ENCODE data around the gene ENOX2.

The ENOX2 gene

DNA sequence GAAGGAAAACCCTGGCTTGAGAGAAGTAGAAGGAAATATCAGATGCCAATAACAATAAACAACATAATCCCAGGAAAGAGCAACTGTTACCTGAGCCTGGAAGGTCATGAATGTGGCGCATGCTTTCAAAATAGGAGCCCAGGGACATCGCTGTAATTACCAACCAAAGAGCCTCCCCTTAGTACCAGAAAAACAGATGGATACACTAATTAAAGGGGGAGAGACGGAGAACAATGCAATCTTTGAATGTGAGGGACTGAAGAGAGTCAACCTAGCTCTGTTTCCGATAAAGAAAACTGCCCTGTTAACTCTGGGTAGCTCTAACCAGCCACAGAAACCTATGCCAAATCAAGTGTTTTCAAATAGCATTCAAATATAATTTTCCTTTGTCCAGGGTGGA lies 161.4 kb downstream of the ENOX2 start:
- peaks cover 6% of the 10 kb centered on the region for H3K9me3 ChIP-seq (ENCODE audit: control insufficient read depth, low read depth, low read length)
- no peak overlapping the region for H3K27ac ChIP-seq (ENCODE audit: low read length)
- H3K4me3 ChIP-seq (ENCODE audit: low read length): no peak overlapping the region
- H3K9ac ChIP-seq (ENCODE audit: low read length): no peak overlapping the region
- H3K36me3 ChIP-seq (ENCODE audit: control insufficient read depth, low read depth, low read length): no peaks in the 10 kb centered on the region
- peaks cover 15% of the 10 kb centered on the region for H3K27me3 ChIP-seq (ENCODE audit: control insufficient read depth, insufficient read depth, low read length)
- peaks cover 6% of the 10 kb centered on the region for H3K4me1 ChIP-seq (ENCODE audit: control insufficient read depth, low read depth, low read length)

DNA sequence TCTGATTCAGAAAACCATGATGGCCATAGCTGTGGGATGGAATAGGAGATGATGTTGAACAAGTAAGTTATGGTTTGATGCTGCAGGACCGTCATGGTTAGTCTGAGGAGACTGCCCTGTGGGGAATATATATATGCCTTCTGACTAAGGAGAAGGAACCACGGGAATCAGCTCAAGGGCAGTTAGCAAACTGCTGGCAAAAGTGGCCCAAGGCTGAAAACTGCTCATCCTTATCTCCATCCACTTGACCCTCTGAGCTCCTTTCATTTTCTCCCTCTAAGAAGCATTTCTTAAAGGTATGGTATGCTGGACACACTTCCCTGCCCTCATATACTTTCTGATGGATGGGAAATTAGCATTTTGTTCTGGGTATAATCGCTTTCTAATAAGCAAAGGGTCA lies 161.9 kb downstream of the ENOX2 start:
- peaks cover 6% of the 10 kb centered on the region for H3K4me1 ChIP-seq (ENCODE audit: control insufficient read depth, low read depth, low read length)
- no peaks in the 10 kb centered on the region for H3K36me3 ChIP-seq (ENCODE audit: control insufficient read depth, low read depth, low read length)
- no peak overlapping the region for H3K9ac ChIP-seq (ENCODE audit: low read length)
- peaks cover 6% of the 10 kb centered on the region for H3K9me3 ChIP-seq (ENCODE audit: control insufficient read depth, low read depth, low read length)
- no peak overlapping the region for H3K27ac ChIP-seq (ENCODE audit: low read length)
- H3K27me3 ChIP-seq (ENCODE audit: control insufficient read depth, insufficient read depth, low read length): peaks cover 15% of the 10 kb centered on the region
- no peak overlapping the region for H3K4me3 ChIP-seq (ENCODE audit: low read length)

- H3K36me3 ChIP-seq (ENCODE audit: control insufficient read depth, low read depth, low read length): no peaks in the 10 kb centered on the region
- peaks cover 15% of the 10 kb centered on the region for H3K4me1 ChIP-seq (ENCODE audit: control insufficient read depth, low read depth, low read length)
- no peak overlapping the region for H3K27ac ChIP-seq (ENCODE audit: low read length)
- H3K9me3 ChIP-seq (ENCODE audit: control insufficient read depth, low read depth, low read length): peaks cover 8% of the 10 kb centered on the region
- peaks cover 15% of the 10 kb centered on the region for H3K27me3 ChIP-seq (ENCODE audit: control insufficient read depth, insufficient read depth, low read length)
- H3K9ac ChIP-seq (ENCODE audit: low read length): no peak overlapping the region
- no peak overlapping the region for H3K4me3 ChIP-seq (ENCODE audit: low read length)
Measured at GRCh38 chrX:130738638-130739195, 164.3 kb downstream of the ENOX2 start.

DNA sequence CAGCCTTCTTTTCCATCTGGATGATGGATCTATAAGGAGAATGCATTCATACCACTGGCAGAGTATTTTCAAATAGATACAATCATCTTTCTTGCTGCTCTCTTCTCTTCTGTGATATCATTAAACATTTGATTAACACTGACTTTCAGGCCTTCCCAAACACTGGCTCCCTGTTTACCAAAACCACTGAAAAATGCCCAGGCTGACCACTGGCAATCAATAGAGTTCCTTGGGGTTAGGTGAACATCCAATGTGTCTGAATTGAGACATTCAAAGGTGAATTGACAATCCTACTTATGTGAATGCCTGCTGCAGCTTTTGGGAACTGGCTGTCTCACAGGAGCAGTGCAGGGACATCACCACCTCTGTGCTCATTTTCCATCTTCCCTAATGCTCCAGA lies 168.3 kb downstream of the ENOX2 start:
- H3K36me3 ChIP-seq (ENCODE audit: control insufficient read depth, low read depth, low read length): no peaks in the 10 kb centered on the region
- peaks cover 15% of the 10 kb centered on the region for H3K27me3 ChIP-seq (ENCODE audit: control insufficient read depth, insufficient read depth, low read length)
- peaks cover 15% of the 10 kb centered on the region for H3K4me1 ChIP-seq (ENCODE audit: control insufficient read depth, low read depth, low read length)
- H3K4me3 ChIP-seq (ENCODE audit: low read length): no peak overlapping the region
- no peak overlapping the region for H3K9ac ChIP-seq (ENCODE audit: low read length)
- peaks cover 25% of the 10 kb centered on the region for H3K9me3 ChIP-seq (ENCODE audit: control insufficient read depth, low read depth, low read length)
- H3K27ac ChIP-seq (ENCODE audit: low read length): no peak overlapping the region

DNA sequence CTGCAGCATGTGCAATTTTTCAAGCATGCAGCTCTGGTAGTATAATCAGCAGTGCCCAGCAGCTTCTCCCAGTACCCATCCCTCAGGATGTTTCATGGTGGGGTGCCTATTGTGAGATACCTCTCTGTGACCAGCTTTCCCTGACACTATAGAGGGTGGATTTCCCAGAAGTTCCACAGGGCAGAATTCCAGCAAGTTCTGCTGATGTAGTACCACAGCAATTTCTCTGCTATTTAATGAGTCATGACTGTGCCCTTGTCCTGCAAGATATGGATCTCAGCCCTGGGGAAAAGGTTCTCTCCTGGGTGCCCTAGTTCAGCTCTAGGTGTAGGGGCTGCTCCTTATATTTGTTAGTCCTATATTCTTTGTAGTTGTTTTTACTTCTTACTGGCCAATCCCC lies 174.8 kb downstream of the ENOX2 start:
- Histone ChIP-seq H3K9ac (ENCODE audit: low read length) (no peak overlapping the region), H3K36me3 (ENCODE audit: control insufficient read depth, low read depth, low read length) (no peaks in the 10 kb centered on the region), H3K9me3 (ENCODE audit: control insufficient read depth, low read depth, low read length) (peaks cover 37% of the 10 kb centered on the region), H3K4me3 (ENCODE audit: low read length) (no peak overlapping the region), H3K4me1 (ENCODE audit: control insufficient read depth, low read depth, low read length) (no peaks in the 10 kb centered on the region), H3K27ac (ENCODE audit: low read length) (no peak overlapping the region), H3K27me3 (ENCODE audit: control insufficient read depth, insufficient read depth, low read length) (no peaks in the 10 kb centered on the region)

- Histone ChIP-seq H3K36me3 (ENCODE audit: control insufficient read depth, low read depth, low read length) (no peaks in the 10 kb centered on the region), H3K9ac (ENCODE audit: low read length) (no peak overlapping the region), H3K27ac (ENCODE audit: low read length) (no peak overlapping the region), H3K4me1 (ENCODE audit: control insufficient read depth, low read depth, low read length) (peaks cover 3% of the 10 kb centered on the region), H3K9me3 (ENCODE audit: control insufficient read depth, low read depth, low read length) (peaks cover 25% of the 10 kb centered on the region), H3K4me3 (ENCODE audit: low read length) (no peak overlapping the region), H3K27me3 (ENCODE audit: control insufficient read depth, insufficient read depth, low read length) (no peaks in the 10 kb centered on the region)
Measured at GRCh38 chrX:130726661-130727060, 176.3 kb downstream of the ENOX2 start.

GRCh38 chrX:130725519-130725918 lies 177.5 kb downstream of the ENOX2 start:
- Histone ChIP-seq H3K4me1 (ENCODE audit: control insufficient read depth, low read depth, low read length) (peaks cover 3% of the 10 kb centered on the region), H3K27ac (ENCODE audit: low read length) (no peak overlapping the region), H3K9ac (ENCODE audit: low read length) (no peak overlapping the region)

DNA sequence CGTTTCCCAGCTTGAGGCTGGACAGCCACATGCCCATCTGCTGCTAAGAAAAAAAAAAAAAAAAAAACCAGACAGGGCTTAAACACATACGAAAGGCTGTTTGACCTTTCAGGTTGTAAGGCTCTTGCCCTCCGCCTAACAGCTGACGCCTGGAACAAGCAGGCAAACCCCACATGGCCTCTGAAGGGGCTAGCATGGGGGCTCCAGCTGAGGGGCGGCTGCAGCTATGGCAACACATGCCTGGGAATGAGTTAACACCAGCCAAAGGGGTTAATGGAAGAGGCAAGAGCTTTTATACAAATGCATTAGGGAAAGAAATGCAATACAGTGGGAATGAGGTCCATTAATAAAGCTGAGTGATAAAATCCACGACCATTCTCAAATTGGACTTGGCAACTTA lies 183.6 kb downstream of the ENOX2 start:
- Histone ChIP-seq H3K27me3 (ENCODE audit: control insufficient read depth, insufficient read depth, low read length) (no peaks in the 10 kb centered on the region), H3K27ac (ENCODE audit: low read length) (no peak overlapping the region), H3K9me3 (ENCODE audit: control insufficient read depth, low read depth, low read length) (peaks cover 17% of the 10 kb centered on the region), H3K4me1 (ENCODE audit: control insufficient read depth, low read depth, low read length) (peaks cover 3% of the 10 kb centered on the region), H3K36me3 (ENCODE audit: control insufficient read depth, low read depth, low read length) (no peaks in the 10 kb centered on the region), H3K9ac (ENCODE audit: low read length) (no peak overlapping the region), H3K4me3 (ENCODE audit: low read length) (no peak overlapping the region)

More at GRCh38 chrX:130725519-130725918, 177.5 kb downstream of the ENOX2 start:
- Histone ChIP-seq H3K4me3 (ENCODE audit: low read length) (no peak overlapping the region), H3K27me3 (ENCODE audit: control insufficient read depth, insufficient read depth, low read length) (no peaks in the 10 kb centered on the region), H3K36me3 (ENCODE audit: control insufficient read depth, low read depth, low read length) (no peaks in the 10 kb centered on the region), H3K9me3 (ENCODE audit: control insufficient read depth, low read depth, low read length) (peaks cover 25% of the 10 kb centered on the region)

DNA sequence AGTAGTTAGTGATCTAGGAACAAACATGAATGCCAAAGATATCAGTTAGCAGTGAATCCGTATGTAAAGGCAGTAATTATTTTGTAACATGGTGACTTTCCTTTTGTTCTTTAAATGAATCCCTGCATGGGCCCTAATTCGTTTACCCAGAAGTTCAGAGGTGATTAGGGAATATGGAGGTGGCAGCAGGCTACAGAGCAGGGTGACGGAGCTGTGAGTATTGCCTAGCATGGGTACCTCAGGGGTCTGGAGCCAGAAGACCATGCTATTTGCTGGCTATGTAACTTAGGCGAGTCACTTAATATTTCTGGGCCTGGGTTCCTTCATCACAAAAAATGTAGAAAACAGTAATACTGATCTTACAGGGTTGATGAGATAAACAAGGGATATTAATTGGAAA lies 184.9 kb downstream of the ENOX2 start:
- H3K36me3 ChIP-seq (ENCODE audit: control insufficient read depth, low read depth, low read length): no peaks in the 10 kb centered on the region
- peaks cover 13% of the 10 kb centered on the region for H3K9me3 ChIP-seq (ENCODE audit: control insufficient read depth, low read depth, low read length)
- H3K4me3 ChIP-seq (ENCODE audit: low read length): no peak overlapping the region
- H3K27ac ChIP-seq (ENCODE audit: low read length): no peak overlapping the region
- no peak overlapping the region for H3K9ac ChIP-seq (ENCODE audit: low read length)
- H3K4me1 ChIP-seq (ENCODE audit: control insufficient read depth, low read depth, low read length): peaks cover 12% of the 10 kb centered on the region
- no peaks in the 10 kb centered on the region for H3K27me3 ChIP-seq (ENCODE audit: control insufficient read depth, insufficient read depth, low read length)

DNA sequence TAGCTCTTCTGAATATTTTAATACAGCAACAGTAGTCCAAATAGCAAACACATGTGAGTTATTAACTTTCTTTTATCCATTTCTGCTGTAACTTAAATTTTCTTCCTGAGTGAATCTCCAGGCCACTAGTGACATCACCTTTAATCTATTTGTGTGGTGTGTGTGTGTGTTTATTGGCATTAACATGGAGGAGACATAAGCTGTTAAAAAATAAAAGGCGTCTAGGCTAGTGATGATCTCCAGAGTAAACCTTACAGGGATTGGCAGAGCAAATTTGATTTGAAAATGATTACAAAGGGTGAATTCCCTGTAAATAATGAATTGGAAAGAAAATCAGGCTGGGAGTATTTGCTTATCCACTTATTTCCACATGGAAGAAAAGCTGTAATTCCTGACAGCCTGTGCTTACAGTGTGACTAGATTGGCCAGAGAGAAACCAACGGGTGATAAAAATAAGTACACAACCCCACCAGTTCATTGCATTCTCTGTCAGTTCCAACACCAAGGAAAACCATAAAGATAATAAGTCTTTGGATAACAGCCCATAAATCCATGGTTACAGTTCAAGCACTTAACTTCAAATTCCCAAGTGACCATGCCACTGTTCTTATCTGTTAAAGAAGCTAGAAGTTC lies 186.1 kb downstream of the ENOX2 start:
- Histone ChIP-seq H3K4me3 (ENCODE audit: low read length) (no peak overlapping the region), H3K9ac (ENCODE audit: low read length) (no peak overlapping the region), H3K27me3 (ENCODE audit: control insufficient read depth, insufficient read depth, low read length) (no peaks in the 10 kb centered on the region), H3K4me1 (ENCODE audit: control insufficient read depth, low read depth, low read length) (peaks cover 12% of the 10 kb centered on the region), H3K27ac (ENCODE audit: low read length) (no peak overlapping the region), H3K9me3 (ENCODE audit: control insufficient read depth, low read depth, low read length) (peaks cover 13% of the 10 kb centered on the region), H3K36me3 (ENCODE audit: control insufficient read depth, low read depth, low read length) (no peaks in the 10 kb centered on the region)

DNA sequence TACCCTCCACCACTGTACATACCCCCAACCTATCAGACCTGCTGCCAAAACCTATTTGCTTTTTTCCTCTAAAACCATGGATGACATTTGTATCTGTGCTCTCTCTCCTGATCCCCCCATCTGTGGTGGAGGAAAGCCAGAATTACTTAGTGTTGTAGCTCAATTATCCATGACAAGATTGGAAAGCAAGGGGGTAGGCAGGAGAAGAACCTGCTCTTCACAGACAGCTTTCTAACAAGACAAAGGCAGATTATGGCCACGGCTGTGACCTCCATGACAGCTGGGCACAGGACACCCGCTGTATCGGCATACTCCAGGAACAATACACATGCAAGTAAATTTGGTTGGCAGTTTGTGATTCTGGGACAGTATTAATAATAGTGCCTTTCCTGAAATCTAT lies 186.7 kb downstream of the ENOX2 start:
- Histone ChIP-seq H3K9me3 (ENCODE audit: control insufficient read depth, low read depth, low read length) (peaks cover 13% of the 10 kb centered on the region), H3K27ac (ENCODE audit: low read length) (no peak overlapping the region), H3K4me3 (ENCODE audit: low read length) (no peak overlapping the region), H3K9ac (ENCODE audit: low read length) (no peak overlapping the region), H3K36me3 (ENCODE audit: control insufficient read depth, low read depth, low read length) (no peaks in the 10 kb centered on the region), H3K4me1 (ENCODE audit: control insufficient read depth, low read depth, low read length) (peaks cover 12% of the 10 kb centered on the region), H3K27me3 (ENCODE audit: control insufficient read depth, insufficient read depth, low read length) (no peaks in the 10 kb centered on the region)

- H3K9ac ChIP-seq (ENCODE audit: low read length): no peak overlapping the region
- H3K4me1 ChIP-seq (ENCODE audit: control insufficient read depth, low read depth, low read length): peaks cover 12% of the 10 kb centered on the region
- H3K27ac ChIP-seq (ENCODE audit: low read length): no peak overlapping the region
Measured at GRCh38 chrX:130715299-130715698, 187.7 kb downstream of the ENOX2 start.

More at GRCh38 chrX:130715299-130715698, 187.7 kb downstream of the ENOX2 start:
- Histone ChIP-seq H3K4me3 (ENCODE audit: low read length) (no peak overlapping the region), H3K36me3 (ENCODE audit: control insufficient read depth, low read depth, low read length) (no peaks in the 10 kb centered on the region), H3K9me3 (ENCODE audit: control insufficient read depth, low read depth, low read length) (peaks cover 9% of the 10 kb centered on the region), H3K27me3 (ENCODE audit: control insufficient read depth, insufficient read depth, low read length) (no peaks in the 10 kb centered on the region)

Data from iPS-18a (cell line).